ENCODE measurements around the gene FOXD2.

GRCh38 chr1:47418122-47418521, 19.7 kb upstream of the FOXD2 start:
- TF ChIP-seq SMC3 (IDR thresholded peaks at IDR 0.05; ENCODE audit: low read depth, low read length), result no peak
- no peak for TF ChIP-seq RCOR1 (IDR thresholded peaks at IDR 0.05; ENCODE audit: low read length)
- TF ChIP-seq GABPA (IDR thresholded peaks at IDR 0.05; ENCODE audit: low read depth), result no peak
- TF ChIP-seq TAF1 (IDR thresholded peaks at IDR 0.05; ENCODE audit: borderline replicate concordance, low read depth, low read length), result no peak
- no peak for TF ChIP-seq CTCF (IDR thresholded peaks at IDR 0.05)
